Measurements from ENCODE around the gene ZNF18.

DNA sequence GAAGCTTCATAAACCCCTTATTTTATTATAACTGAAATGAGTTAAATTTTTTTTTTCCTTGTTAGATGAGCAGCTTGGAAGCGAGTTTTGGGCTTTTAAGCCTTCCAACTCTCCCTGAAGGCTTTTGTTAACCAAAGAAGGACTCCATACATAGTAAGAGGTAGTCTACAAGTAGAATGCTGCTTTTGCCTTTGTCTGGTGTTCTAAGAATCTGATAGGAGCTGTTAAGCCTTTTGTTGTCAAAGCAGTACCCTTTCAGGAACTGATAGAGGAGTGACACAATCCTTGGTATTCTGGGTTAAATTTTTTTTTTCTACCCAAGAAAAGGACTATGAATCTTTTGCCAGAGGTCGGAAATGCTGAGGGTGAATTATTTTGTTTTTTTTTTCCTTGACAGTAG, 49.5 kb upstream of the ZNF18 start:
- TF ChIP-seq POLR2A (IDR thresholded peaks at IDR 0.05; ENCODE audit: low read depth, low read length): no peak
- TF ChIP-seq TAF1 (IDR thresholded peaks at IDR 0.05; ENCODE audit: low read depth, low read length): no peak
- no peak for TF ChIP-seq POLR2AphosphoS5 (IDR thresholded peaks at IDR 0.05; ENCODE audit: low read depth, low read length)
- no peak for TF ChIP-seq PAX5 (IDR thresholded peaks at IDR 0.05; ENCODE audit: insufficient read depth, low read length, severe bottlenecking)

Measured in GM12891 (cell line).